Karpas-422 (cell line): Measurements from ENCODE around the gene PGAP1. TPM values are rescaled to one million over a fixed set of nuclear protein-coding genes. Genes with fewer than 3 reads are reported as not detected.

ENCODE experiments used
- DNase-seq: peaks from one replicate; pipeline ENCODE4 v3.0.0-alpha.2; 2015
- H2AFZ ChIP-seq: fragments of 200-600 bp; sonication (generic); 2 replicates; pipeline ENCODE4 v1.6.1; 2014; ENCODE audit warnings: antibody characterized with exemption, low read length, mixed read lengths
- H3K27ac ChIP-seq: fragments of 200-600 bp; sonication (generic); 2 replicates; pipeline ENCODE4 v1.5.1; 2014; ENCODE audit warnings: mild to moderate bottlenecking, low read length, moderate library complexity
- H3K27me3 ChIP-seq: fragments of 200-600 bp; sonication (generic); 2 replicates; pipeline ENCODE4 v1.6.1; 2014; ENCODE audit warnings: low read length, mixed read lengths
- H3K36me3 ChIP-seq: fragments of 200-600 bp; sonication (generic); 2 replicates; pipeline ENCODE4 v1.6.1; 2014; ENCODE audit warnings: low read length, mixed read lengths; ENCODE audit not compliant: insufficient read depth
- H3K4me1 ChIP-seq: fragments of 200-600 bp; sonication (generic); 2 replicates; pipeline ENCODE4 v1.6.1; 2014; ENCODE audit warnings: mild to moderate bottlenecking, low read length, mixed read lengths
- H3K4me2 ChIP-seq: fragments of 200-600 bp; sonication (generic); 2 replicates; pipeline ENCODE4 v1.6.1; 2014; ENCODE audit warnings: low read length, low read depth, mild to moderate bottlenecking; ENCODE audit not compliant: poor library complexity, severe bottlenecking
- H3K4me3 ChIP-seq: fragments of 200-600 bp; sonication (generic); 2 replicates; pipeline ENCODE4 v1.5.1; 2014; ENCODE audit warnings: mild to moderate bottlenecking, antibody characterized with exemption, low read length, mixed read lengths
- H3K79me2 ChIP-seq: fragments of 200-600 bp; sonication (generic); 2 replicates; pipeline ENCODE4 v1.6.1; 2014; ENCODE audit warnings: mild to moderate bottlenecking, low read length, mixed read lengths
- H3K9ac ChIP-seq: fragments of 200-600 bp; sonication (generic); 2 replicates; pipeline ENCODE4 v1.6.0; 2014; ENCODE audit warnings: low read length
- H3K9me2 ChIP-seq: fragments of 200-600 bp; sonication (generic), shearing (Covaris generic); replicated peaks from 2 replicates; pipeline ENCODE4 v1.6.0; 2014; ENCODE audit warnings: mild to moderate bottlenecking, low read length, moderate library complexity; ENCODE audit not compliant: insufficient read depth
- H3K9me3 ChIP-seq: fragments of 300-700, 200-600 bp; sonication (generic); 2 replicates; pipeline ENCODE4 v1.6.1; 2014; ENCODE audit warnings: low read length, mixed read lengths
- H4K20me1 ChIP-seq: fragments of 200-600 bp; sonication (generic); 2 replicates; pipeline ENCODE4 v1.6.1; 2014; ENCODE audit warnings: mild to moderate bottlenecking, antibody characterized with exemption, low read length, low read depth; ENCODE audit not compliant: insufficient read depth
- total RNA-seq: library from RNA; depleted of rRNA; stranded (reverse); fragments of >200 nt; shearing (Covaris generic); gene quantifications from 2 replicates; pipeline ENCODE4 v1.2.3, GENCODE V29; 2014; ENCODE audit warnings: low replicate concordance

The PGAP1 gene
- total RNA-seq, 1 experiment from 2014 or later = 22.4 TPM

GRCh38 chr2:196873511-196873910, 53.0 kb downstream of the PGAP1 start:
- Histone ChIP-seq H3K27me3 (no peaks in the 10 kb centered on the region), H3K9me2 (no peaks in the 10 kb centered on the region), H3K36me3 (peaks cover 28% of the 10 kb centered on the region), H3K4me1 (peaks cover 29% of the 10 kb centered on the region), H3K4me3 (no peak overlapping the region), H4K20me1 (no peaks in the 10 kb centered on the region), H3K4me2 (no peak overlapping the region), H2AFZ (no peak overlapping the region), H3K9ac (no peak overlapping the region), H3K79me2 (no peaks in the 10 kb centered on the region), H3K27ac (no peak overlapping the region), H3K9me3 (no peaks in the 10 kb centered on the region)
- no peak for DNase-seq

GRCh38 chr2:196854629-196855028, 71.9 kb downstream of the PGAP1 start:
- Histone ChIP-seq H3K79me2 (peaks cover 10% of the 10 kb centered on the region; the same call in 1 of the 2 replicates), H3K9me2 (no peaks in the 10 kb centered on the region), H3K9me3 (peaks cover 3% of the 10 kb centered on the region; the same call in 1 of the 2 replicates), H3K4me3 (no peak overlapping the region), H3K36me3 (peaks cover 12% of the 10 kb centered on the region; the same call in 1 of the 2 replicates), H3K9ac (no peak overlapping the region), H3K4me2 (no peak overlapping the region), H3K4me1 (peaks cover 22% of the 10 kb centered on the region), H3K27ac (no peak overlapping the region), H3K27me3 (no peaks in the 10 kb centered on the region), H4K20me1 (no peaks in the 10 kb centered on the region), H2AFZ (no peak overlapping the region)
- no peak for DNase-seq

- 0 out of 2 replicates have a peak overlapping the region, but pooled peaks have one; percentile 39 for H2AFZ ChIP-seq
- H3K79me2 ChIP-seq = no peaks in the 10 kb centered on the region; the same call in 1 of the 2 replicates
- H3K36me3 ChIP-seq = 0 out of 2 replicates have a peak, but pooled peaks cover 3% of the 10 kb centered on the region
- no peak for DNase-seq
- H3K27ac ChIP-seq = peak overlapping the region; percentile 11; the same call in 1 of the 2 replicates
- H3K4me1 ChIP-seq = peaks cover 22% of the 10 kb centered on the region
- no peaks in the 10 kb centered on the region for H3K9me2 ChIP-seq
- H3K27me3 ChIP-seq = no peaks in the 10 kb centered on the region
- no peak overlapping the region for H3K4me3 ChIP-seq
- no peaks in the 10 kb centered on the region for H3K9me3 ChIP-seq
- H3K9ac ChIP-seq = no peak overlapping the region
- peak overlapping the region; percentile 12 for H3K4me2 ChIP-seq
- H4K20me1 ChIP-seq = no peaks in the 10 kb centered on the region
Measured at GRCh38 chr2:196853301-196854087, 73.0 kb downstream of the PGAP1 start.

GRCh38 chr2:196851088-196851487, 75.4 kb downstream of the PGAP1 start:
- no peaks in the 10 kb centered on the region for H4K20me1 ChIP-seq
- no peak overlapping the region for H2AFZ ChIP-seq
- no peaks in the 10 kb centered on the region; the same call in 1 of the 2 replicates for H3K36me3 ChIP-seq
- no peaks in the 10 kb centered on the region for H3K9me3 ChIP-seq
- H3K9me2 ChIP-seq = no peaks in the 10 kb centered on the region
- peaks cover 17% of the 10 kb centered on the region for H3K4me1 ChIP-seq
- H3K79me2 ChIP-seq = no peaks in the 10 kb centered on the region
- no peak for DNase-seq
- H3K9ac ChIP-seq = no peak overlapping the region
- H3K4me3 ChIP-seq = no peak overlapping the region
- no peak overlapping the region for H3K27ac ChIP-seq
- H3K27me3 ChIP-seq = no peaks in the 10 kb centered on the region
- H3K4me2 ChIP-seq = no peak overlapping the region

- no peaks in the 10 kb centered on the region for H3K27me3 ChIP-seq
- peaks cover 6% of the 10 kb centered on the region; the same call in 1 of the 2 replicates for H3K36me3 ChIP-seq
- DNase-seq = no peak
- no peak overlapping the region for H2AFZ ChIP-seq
- H3K9me2 ChIP-seq = no peaks in the 10 kb centered on the region
- H3K79me2 ChIP-seq = no peaks in the 10 kb centered on the region
- H3K27ac ChIP-seq = no peak overlapping the region
- H3K4me3 ChIP-seq = no peak overlapping the region
- H3K9ac ChIP-seq = no peak overlapping the region
- no peaks in the 10 kb centered on the region for H3K9me3 ChIP-seq
- no peak overlapping the region for H3K4me2 ChIP-seq
- H3K4me1 ChIP-seq = peaks cover 17% of the 10 kb centered on the region
- no peaks in the 10 kb centered on the region for H4K20me1 ChIP-seq
Measured at GRCh38 chr2:196849895-196850294, 76.6 kb downstream of the PGAP1 start.

- H3K36me3 ChIP-seq = peaks cover 21% of the 10 kb centered on the region
- no peak overlapping the region for H3K4me2 ChIP-seq
- H3K9ac ChIP-seq = no peak overlapping the region
- no peak overlapping the region for H3K4me3 ChIP-seq
- H3K27ac ChIP-seq = no peak overlapping the region
- H3K9me2 ChIP-seq = no peaks in the 10 kb centered on the region
- H3K9me3 ChIP-seq = no peaks in the 10 kb centered on the region
- H3K4me1 ChIP-seq = peaks cover 3% of the 10 kb centered on the region; the same call in 1 of the 2 replicates
- DNase-seq = no peak
- H4K20me1 ChIP-seq = no peaks in the 10 kb centered on the region
- no peak overlapping the region for H2AFZ ChIP-seq
- no peaks in the 10 kb centered on the region for H3K79me2 ChIP-seq
- no peaks in the 10 kb centered on the region for H3K27me3 ChIP-seq
Measured at GRCh38 chr2:196846295-196846694, 80.2 kb downstream of the PGAP1 start.

GRCh38 chr2:196845371-196845770, 81.1 kb downstream of the PGAP1 start:
- Histone ChIP-seq H3K79me2 (no peaks in the 10 kb centered on the region), H3K9ac (no peak overlapping the region), H3K27me3 (no peaks in the 10 kb centered on the region), H3K4me1 (peaks cover 3% of the 10 kb centered on the region; the same call in 1 of the 2 replicates), H3K36me3 (peaks cover 27% of the 10 kb centered on the region), H3K9me3 (no peaks in the 10 kb centered on the region), H3K4me3 (no peak overlapping the region), H3K9me2 (no peaks in the 10 kb centered on the region), H2AFZ (no peak overlapping the region), H4K20me1 (no peaks in the 10 kb centered on the region), H3K4me2 (no peak overlapping the region), H3K27ac (no peak overlapping the region)
- no peak for DNase-seq

- no peak overlapping the region for H3K4me3 ChIP-seq
- no peaks in the 10 kb centered on the region for H3K27me3 ChIP-seq
- no peak overlapping the region for H2AFZ ChIP-seq
- no peaks in the 10 kb centered on the region for H3K79me2 ChIP-seq
- DNase-seq = no peak
- H4K20me1 ChIP-seq = no peaks in the 10 kb centered on the region
- no peak overlapping the region for H3K27ac ChIP-seq
- H3K4me2 ChIP-seq = no peak overlapping the region
- H3K9me3 ChIP-seq = no peaks in the 10 kb centered on the region
- H3K36me3 ChIP-seq = peaks cover 44% of the 10 kb centered on the region
- H3K9ac ChIP-seq = no peak overlapping the region
- H3K9me2 ChIP-seq = no peaks in the 10 kb centered on the region
- no peaks in the 10 kb centered on the region for H3K4me1 ChIP-seq
Measured at GRCh38 chr2:196840171-196840570, 86.3 kb downstream of the PGAP1 start.
